Small intestine (tissue), 7 donors: ENCODE measurements around the gene POU5F1. TPM values are rescaled to one million over a fixed set of nuclear protein-coding genes. Genes with fewer than 3 reads are reported as not detected.
A peak's percentile ranks its signal among the peaks of the same experiment; 100 is the strongest.
"Not testable (repeated sequence)": the region's sequence is repeated elsewhere in the genome, so short reads cannot be mapped to it uniquely, and the experiment has no call there.

ENCODE experiments used
- DNase-seq, 2 donors: peaks; one replicate each; pipeline versions ENCODE4 v3.0.0 to v3.0.0-alpha.2; 2013
- FAIRE-seq: peaks from 2 replicates; lab custom pipeline; 2012; peaks lifted over from hg19 to GRCh38; lab: Jason Lieb, UNC
- H3K27ac ChIP-seq, 3 donors: one replicate each; pipeline ENCODE4 v1.5.1; 2013; ENCODE audit warnings: low read length in 2 of 3, mild to moderate bottlenecking in 2 of 3, control low read depth in 1 of 3, inconsistent platforms in 1 of 3, low read depth in 1 of 3, moderate library complexity in 1 of 3
- H3K27me3 ChIP-seq, 3 donors: one replicate each; pipeline ENCODE4 v1.6.1; 2013; ENCODE audit warnings: low read length in 3 of 3, inconsistent platforms in 1 of 3; ENCODE audit not compliant: control insufficient read depth in 3 of 3, insufficient read depth in 3 of 3
- H3K36me3 ChIP-seq, 3 donors: one replicate each; pipeline ENCODE4 v1.6.1; 2013; ENCODE audit warnings: low read length in 3 of 3, inconsistent platforms in 1 of 3, low read depth in 1 of 3, mild to moderate bottlenecking in 1 of 3, moderate library complexity in 1 of 3; ENCODE audit not compliant: control insufficient read depth in 3 of 3, insufficient read depth in 2 of 3
- H3K4me1 ChIP-seq, 3 donors: one replicate each; pipeline ENCODE4 v1.6.1; 2013; ENCODE audit warnings: low read length in 2 of 3, inconsistent platforms in 1 of 3, low read depth in 1 of 3, mild to moderate bottlenecking in 1 of 3, moderate library complexity in 1 of 3; ENCODE audit not compliant: control insufficient read depth in 3 of 3, insufficient read depth in 2 of 3
- H3K4me3 ChIP-seq, 3 donors: one replicate each; pipeline ENCODE4 v1.5.1; 2013; ENCODE audit warnings: low read length in 3 of 3, control low read depth in 1 of 3, inconsistent platforms in 1 of 3, low read depth in 1 of 3, mild to moderate bottlenecking in 1 of 3, moderate library complexity in 1 of 3
- H3K9me3 ChIP-seq, 2 donors: one replicate each; pipeline ENCODE4 v1.6.1; 2013; ENCODE audit warnings: low read depth in 1 of 2, low read length in 1 of 2; ENCODE audit not compliant: control insufficient read depth in 2 of 2, insufficient read depth in 1 of 2
- WGBS, 3 donors: extraction: QIAGEN DNeasy Blood & Tissue Kit; methylation state at CpG; one replicate each; pipeline ENCODE4 v1.1.7; 2013; 5-methylcytosine and 5-hydroxymethylcytosine counted together
- polyA plus RNA-seq, 4 donors: library from polyadenylated mRNA; stranded (reverse) in 3 of 4; unstranded in 1 of 4; fragments of 200-250 nt in 3 of 4; fragments of 120-200 nt in 1 of 4; gene quantifications; one replicate each; pipeline versions ENCODE4 v1.2.1 to v1.2.3, GENCODE V29; 2013
- donor health status: healthy with polysubstance abuse.
- donor health status: control.
- donor health status: control.
- donor health status: Bipolar disorder and iron deficiency.
- donor health status: healthy.

POU5F1 gene
- polyA plus RNA-seq, 4 donors: 0.10 to 32.0 (median 18.4) TPM

- WGBS, 3 donors: 11 to 40% (median 23%) methylated on average over 4 of the region's 4 CpGs
- not testable (repeated sequence) for H3K9me3 ChIP-seq, H3K4me1 ChIP-seq, FAIRE-seq, H3K36me3 ChIP-seq, DNase-seq, H3K27me3 ChIP-seq
- Histone ChIP-seq H3K27ac (peak overlapping the region in 2 of 3 donors; percentile 42 to 96), H3K4me3 (peak overlapping the region in 1 of 3 donors; percentile 55)
Measured at GRCh38 chr6:31185695-31186051, 15.2 kb upstream of the POU5F1 start.

GRCh38 chr6:31183859-31184258 is 13.4 kb upstream of the POU5F1 start:
- not testable (repeated sequence) for H3K4me1 ChIP-seq, H3K27me3 ChIP-seq, DNase-seq, H3K9me3 ChIP-seq, H3K27ac ChIP-seq, FAIRE-seq, H3K36me3 ChIP-seq
- WGBS, 3 donors: 12 to 53% (median 39%) methylated on average over 6 of the region's 6 CpGs
- H3K4me3 ChIP-seq: peak overlapping the region in 1 of 3 donors; percentile 37

GRCh38 chr6:31183287-31183686 is 12.8 kb upstream of the POU5F1 start:
- not testable (repeated sequence) for H3K27ac ChIP-seq, H3K27me3 ChIP-seq, H3K4me1 ChIP-seq, H3K36me3 ChIP-seq, FAIRE-seq, H3K9me3 ChIP-seq, DNase-seq
- 17 to 42% (median 41%) methylated on average over 2 of the region's 2 CpGs for WGBS, 3 donors
- H3K4me3 ChIP-seq: peak overlapping the region in 1 of 3 donors; percentile 20

- 71 to 96% (median 82%) methylated on average over 26 of the region's 26 CpGs for WGBS, 3 donors
- DNase-seq (peak in 1 of 2 donors; percentile 70), FAIRE-seq (no peak)
- Histone ChIP-seq H3K9me3 (no peaks in the 10 kb centered on the region), H3K4me1 (peaks cover 0 to 4% (median 2%) of the 10 kb centered on the region in 3 donors), H3K27me3 (no peaks in the 10 kb centered on the region), H3K36me3 (no peaks in the 10 kb centered on the region), H3K27ac (no peak overlapping the region), H3K4me3 (peak overlapping the region in 1 of 3 donors; percentile 59)
Measured at GRCh38 chr6:31180500-31180899, 10.0 kb upstream of the POU5F1 start.

- Histone ChIP-seq H3K4me1 (peaks cover 0 to 4% (median 2%) of the 10 kb centered on the region in 3 donors), H3K4me3 (peak overlapping the region in 1 of 3 donors; percentile 59), H3K27me3 (no peaks in the 10 kb centered on the region), H3K27ac (no peak overlapping the region), H3K36me3 (no peaks in the 10 kb centered on the region), H3K9me3 (no peaks in the 10 kb centered on the region)
- WGBS, 3 donors: 95 to 97% (median 95%) methylated on average over 8 of the region's 8 CpGs
- no peak for DNase-seq
- FAIRE-seq: no peak
Measured at GRCh38 chr6:31179896-31180295, 9.4 kb upstream of the POU5F1 start.

- Histone ChIP-seq H3K27me3 (no peaks in the 10 kb centered on the region), H3K4me3 (no peak overlapping the region)
- no peak for DNase-seq
Measured at GRCh38 chr6:31179042-31179386, 8.5 kb upstream of the POU5F1 start.

GRCh38 chr6:31178143-31179041 is 7.9 kb upstream of the POU5F1 start:
- Histone ChIP-seq H3K4me1 (peaks cover 0 to 4% (median 2%) of the 10 kb centered on the region in 3 donors), H3K4me3 (no peak overlapping the region), H3K36me3 (no peaks in the 10 kb centered on the region), H3K27ac (no peak overlapping the region), H3K27me3 (no peaks in the 10 kb centered on the region), H3K9me3 (no peaks in the 10 kb centered on the region)
- FAIRE-seq: no peak
- WGBS, 3 donors: 36 to 37% (median 37%) methylated on average over 8 of the region's 8 CpGs
- DNase-seq: no peak

More at GRCh38 chr6:31179042-31179386, 8.5 kb upstream of the POU5F1 start:
- Histone ChIP-seq H3K27ac (peak overlapping the region in 2 of 3 donors; percentile 1 to 8), H3K9me3 (no peaks in the 10 kb centered on the region), H3K36me3 (no peaks in the 10 kb centered on the region), H3K4me1 (peaks cover 0 to 4% (median 2%) of the 10 kb centered on the region in 3 donors)
- no peak for FAIRE-seq
- WGBS, 3 donors: 36 to 59% (median 53%) methylated on average over 4 of the region's 4 CpGs

- H3K9me3 ChIP-seq: no peaks in the 10 kb centered on the region
- H3K27ac ChIP-seq: no peak overlapping the region
- peaks cover 0 to 4% (median 2%) of the 10 kb centered on the region in 3 donors for H3K4me1 ChIP-seq
- 74 to 79% (median 78%) methylated on average over 3 of the region's 3 CpGs for WGBS, 3 donors
- H3K36me3 ChIP-seq: no peaks in the 10 kb centered on the region
- DNase-seq: no peak
- peaks cover 0 to 3% (median 0%) of the 10 kb centered on the region in 3 donors for H3K27me3 ChIP-seq
- H3K4me3 ChIP-seq: no peak overlapping the region
- no peak for FAIRE-seq
Measured at GRCh38 chr6:31175971-31176370, 5.5 kb upstream of the POU5F1 start.
